H9 (cell line): ENCODE results near the gene PDE4B. TPM values are rescaled to one million over a fixed set of nuclear protein-coding genes. Genes with fewer than 3 reads are reported as not detected.
"Not testable (repeated sequence)": the region's sequence is repeated elsewhere in the genome, so short reads cannot be mapped to it uniquely, and the experiment has no call there.

Experiments used
- DNase-seq: peaks from one replicate; pipeline ENCODE4 v3.0.0-alpha.2; 2017
- H2AFZ ChIP-seq: one replicate; pipeline ENCODE4 v1.6.1; 2013; ENCODE audit warnings: mild to moderate bottlenecking, low read length, control low read depth, moderate library complexity
- H2AK5ac ChIP-seq: 2 replicates; pipeline ENCODE4 v1.6.1; 2013; ENCODE audit warnings: low read length, control low read depth, mixed read lengths; ENCODE audit not compliant: insufficient read length
- H2BK120ac ChIP-seq: one replicate; pipeline ENCODE4 v1.6.1; 2013; ENCODE audit warnings: low read depth, mild to moderate bottlenecking, low read length, control low read depth, inconsistent platforms; ENCODE audit not compliant: poor library complexity, severe bottlenecking
- H2BK12ac ChIP-seq: 2 replicates; pipeline ENCODE4 v1.6.1; 2013; ENCODE audit warnings: low read length, control low read depth, mixed read lengths, low read depth; ENCODE audit not compliant: insufficient read length
- H2BK15ac ChIP-seq: 2 replicates; pipeline ENCODE4 v1.6.1; 2013; ENCODE audit warnings: low read depth, low read length, control low read depth
- H2BK20ac ChIP-seq: one replicate; pipeline ENCODE4 v1.6.1; 2013; ENCODE audit warnings: low read depth, mild to moderate bottlenecking, low read length, control low read depth, inconsistent platforms; ENCODE audit not compliant: poor library complexity, severe bottlenecking
- H2BK5ac ChIP-seq: 2 replicates; pipeline ENCODE4 v1.6.1; 2013; ENCODE audit warnings: low read length, control low read depth, mixed read lengths; ENCODE audit not compliant: insufficient read length
- H3K14ac ChIP-seq: 2 replicates; pipeline ENCODE4 v1.6.1; 2013; ENCODE audit warnings: low read length, control low read depth; ENCODE audit not compliant: insufficient read depth
- H3K18ac ChIP-seq: 2 replicates; pipeline ENCODE4 v1.6.1; 2013; ENCODE audit warnings: low read depth, mild to moderate bottlenecking, mixed read lengths, low read length, control low read depth; ENCODE audit not compliant: insufficient read length
- H3K23ac ChIP-seq: 2 replicates; pipeline ENCODE4 v1.6.1; 2013; ENCODE audit warnings: low read length, control low read depth, mixed read lengths, low read depth; ENCODE audit not compliant: insufficient read length
- H3K23me2 ChIP-seq: 2 replicates; pipeline ENCODE4 v1.6.1; 2013; ENCODE audit warnings: low read depth, mild to moderate bottlenecking, mixed read lengths, low read length, control low read depth; ENCODE audit not compliant: insufficient read length, poor library complexity, severe bottlenecking
- H3K27ac ChIP-seq: 2 replicates; pipeline ENCODE4 v1.5.1; 2013; ENCODE audit warnings: low read length, control low read depth, mixed read lengths, low read depth; ENCODE audit not compliant: insufficient read length
- H3K27me3 ChIP-seq: 2 replicates; pipeline ENCODE4 v1.6.1; 2013; ENCODE audit warnings: low read length, control low read depth, inconsistent platforms; ENCODE audit not compliant: insufficient read depth
- H3K4ac ChIP-seq: 2 replicates; pipeline ENCODE4 v1.6.1; 2013; ENCODE audit warnings: low read depth, mild to moderate bottlenecking, control low read depth, inconsistent platforms, low read length, moderate library complexity
- H3K4me1 ChIP-seq: 2 replicates; pipeline ENCODE4 v1.6.1; 2013; ENCODE audit warnings: low read length, control low read depth, inconsistent platforms; ENCODE audit not compliant: insufficient read depth
- H3K4me2 ChIP-seq: 2 replicates; pipeline ENCODE4 v1.6.1; 2013; ENCODE audit warnings: low read length, control low read depth, mixed read lengths; ENCODE audit not compliant: insufficient read length, insufficient read depth
- H3K56ac ChIP-seq: 2 replicates; pipeline ENCODE4 v1.6.1; 2013; ENCODE audit warnings: low read depth, mild to moderate bottlenecking, mixed read lengths, low read length, control low read depth; ENCODE audit not compliant: insufficient read length
- H3K79me1 ChIP-seq: 2 replicates; pipeline ENCODE4 v1.6.1; 2013; ENCODE audit warnings: low read depth, mild to moderate bottlenecking, moderate library complexity, low read length, control low read depth, inconsistent platforms; ENCODE audit not compliant: insufficient read depth, poor library complexity, severe bottlenecking
- H3K79me2 ChIP-seq: 2 replicates; pipeline ENCODE4 v1.6.1; 2013; ENCODE audit warnings: low read length, control low read depth, inconsistent platforms; ENCODE audit not compliant: insufficient read depth
- H3K9ac ChIP-seq: 2 replicates; pipeline ENCODE4 v1.6.1; 2013; ENCODE audit warnings: low read length, control low read depth, mixed read lengths; ENCODE audit not compliant: insufficient read length; ENCODE audit errors: extremely low read depth
- H3K9me3 ChIP-seq: one replicate; pipeline ENCODE4 v1.6.1; 2013; ENCODE audit warnings: low read depth, low read length, inconsistent platforms; ENCODE audit not compliant: control insufficient read depth
- H3T11ph ChIP-seq: one replicate; pipeline ENCODE4 v1.6.1; 2013; ENCODE audit warnings: mild to moderate bottlenecking, low read length, control low read depth, inconsistent platforms
- H4K20me1 ChIP-seq: one replicate; pipeline ENCODE4 v1.6.1; 2013; ENCODE audit not compliant: control insufficient read depth, insufficient read length, insufficient read depth
- H4K5ac ChIP-seq: 2 replicates; pipeline ENCODE4 v1.6.1; 2013; ENCODE audit warnings: low read depth, mild to moderate bottlenecking, mixed read lengths, low read length, control low read depth; ENCODE audit not compliant: insufficient read length
- H4K8ac ChIP-seq: replicated peaks from 2 replicates; pipeline ENCODE4 v1.6.1; 2013; ENCODE audit warnings: low read length, control low read depth, mixed read lengths, low read depth; ENCODE audit not compliant: insufficient read length
- H4K91ac ChIP-seq: 2 replicates; pipeline ENCODE4 v1.6.1; 2013; ENCODE audit warnings: low read depth, mild to moderate bottlenecking, moderate library complexity, mixed read lengths, low read length, control low read depth; ENCODE audit not compliant: insufficient read length
- H3K27ac Mint-ChIP-seq, 3 experiments: 2 replicates in 2 of 3; 3 replicates in 1 of 3; pipeline ENCODE4 v1.8.0; 2020 to 2021; ENCODE audit warnings: mixed read lengths in 3 of 3, mild to moderate bottlenecking in 1 of 3, moderate library complexity in 1 of 3
- H3K27me3 Mint-ChIP-seq: 2 replicates; pipeline ENCODE4 v1.8.0; 2021; ENCODE audit warnings: low read depth, mild to moderate bottlenecking, moderate library complexity, mixed read lengths
- H3K36me3 Mint-ChIP-seq, 3 experiments: 2 replicates in 2 of 3; 3 replicates in 1 of 3; pipeline ENCODE4 v1.8.0; 2020 to 2021; ENCODE audit warnings: low read depth in 3 of 3, mixed read lengths in 3 of 3; ENCODE audit not compliant: insufficient read depth in 1 of 3
- H3K4me1 Mint-ChIP-seq, 2 experiments: 2 replicates each; pipeline ENCODE4 v1.8.0; 2020; ENCODE audit warnings: mixed read lengths in 2 of 2
- H3K4me3 Mint-ChIP-seq, 2 experiments: 2 replicates in 1 of 2; 3 replicates in 1 of 2; pipeline ENCODE4 v1.8.0; 2020 to 2021; ENCODE audit warnings: mild to moderate bottlenecking in 2 of 2, mixed read lengths in 2 of 2, moderate library complexity in 1 of 2
- H3K9me3 Mint-ChIP-seq, 2 experiments: 2 replicates in 1 of 2; 3 replicates in 1 of 2; pipeline ENCODE4 v1.8.0; 2020; ENCODE audit warnings: mild to moderate bottlenecking in 2 of 2, mixed read lengths in 2 of 2, moderate library complexity in 1 of 2
- CTCF ChIP-seq: fragments of 200-600 bp; sonication (generic); conservative IDR thresholded peaks from 3 replicates; pipeline ENCODE4 v1.8.0; 2021; ENCODE audit warnings: antibody characterized with exemption, mild to moderate bottlenecking
- WGBS: extraction: QIAGEN DNeasy Blood & Tissue Kit; methylation state at CpG from one replicate; pipeline ENCODE4 v1.1.7; 2013; ENCODE audit warnings: missing lambda C conversion rate, low lambda C conversion rate, mixed read lengths; ENCODE audit not compliant: insufficient read length; ENCODE audit errors: extremely low coverage; 5-methylcytosine and 5-hydroxymethylcytosine counted together
- total RNA-seq: library from RNA; stranded (reverse); gene quantifications from 2 replicates; pipeline ENCODE4 v1.2.1, GENCODE V29; 2021

The PDE4B gene
- total RNA-seq, 1 experiment from 2014 or later, result 19.8 TPM

GRCh38 chr1:66095190-66095589 is 302.5 kb downstream of the PDE4B start:
- H3K14ac ChIP-seq, result no peak overlapping the region
- H3K56ac ChIP-seq, result no peak overlapping the region
- H3K36me3 Mint-ChIP-seq, result no peaks in the 10 kb centered on the region
- no peaks in the 10 kb centered on the region for H3K79me1 ChIP-seq
- no peak for DNase-seq
- H2BK120ac ChIP-seq, result no peak overlapping the region
- no peak for TF ChIP-seq CTCF
- no peaks in the 10 kb centered on the region for H4K20me1 ChIP-seq
- H3K23ac ChIP-seq, result no peak overlapping the region
- H3K23me2 ChIP-seq, result no peaks in the 10 kb centered on the region
- no peak overlapping the region for H4K5ac ChIP-seq
- H2AFZ ChIP-seq, result no peak overlapping the region
- no peak overlapping the region for H2BK20ac ChIP-seq
- H3K4ac ChIP-seq, result no peak overlapping the region
- H2BK15ac ChIP-seq, result no peak overlapping the region
- H3K4me1 ChIP-seq, result no peaks in the 10 kb centered on the region
- H4K91ac ChIP-seq, result no peak overlapping the region
- no peaks in the 10 kb centered on the region; the same call in 1 of the 2 replicates for H3K27me3 Mint-ChIP-seq
- peaks cover 0 to 5% of the 10 kb centered on the region in 2 experiments; a peak in 1 of 5 replicates for H3K9me3 Mint-ChIP-seq
- H3K18ac ChIP-seq, result no peak overlapping the region
- no peaks in the 10 kb centered on the region for H3K79me2 ChIP-seq
- no peak overlapping the region for H2BK5ac ChIP-seq
- WGBS, result no CpG with 5 or more reads among the region's 1 CpG
- H3K27me3 ChIP-seq, result no peaks in the 10 kb centered on the region
- H2AK5ac ChIP-seq, result no peak overlapping the region
- peaks cover 4 to 5% of the 10 kb centered on the region in 2 experiments; a peak in 2 of 4 replicates for H3K4me1 Mint-ChIP-seq
- no peak overlapping the region for H3K9ac ChIP-seq
- no peak overlapping the region for H3T11ph ChIP-seq
- no peak overlapping the region for H3K4me2 ChIP-seq
- H3K4me3 Mint-ChIP-seq, result no peak overlapping the region
- no peak overlapping the region for H3K27ac ChIP-seq
- no peak overlapping the region for H3K27ac Mint-ChIP-seq
- H2BK12ac ChIP-seq, result no peak overlapping the region
- no peak overlapping the region for H4K8ac ChIP-seq
- H3K9me3 ChIP-seq, result no peaks in the 10 kb centered on the region

- DNase-seq, H3K4me2 ChIP-seq, H3K36me3 Mint-ChIP-seq, H3K4me1 Mint-ChIP-seq, H3K79me2 ChIP-seq, H3K27ac ChIP-seq, H3K9me3 ChIP-seq, H3T11ph ChIP-seq, H3K4me3 Mint-ChIP-seq, H2BK15ac ChIP-seq, H4K8ac ChIP-seq, H2BK120ac ChIP-seq, H2AK5ac ChIP-seq, H4K20me1 ChIP-seq, H3K9me3 Mint-ChIP-seq, H3K9ac ChIP-seq, H3K23me2 ChIP-seq, H4K91ac ChIP-seq, H3K4me1 ChIP-seq, H2BK5ac ChIP-seq, H3K4ac ChIP-seq, H3K18ac ChIP-seq, H3K56ac ChIP-seq, H2AFZ ChIP-seq, H4K5ac ChIP-seq, H2BK12ac ChIP-seq, H3K27me3 Mint-ChIP-seq, H3K79me1 ChIP-seq, H3K27me3 ChIP-seq, H3K27ac Mint-ChIP-seq, H3K14ac ChIP-seq, H2BK20ac ChIP-seq, H3K23ac ChIP-seq: not testable (repeated sequence)
- WGBS, result no CpG with 5 or more reads among the region's 4 CpGs
Observed at GRCh38 chr1:66100959-66101358, 308.3 kb downstream of the PDE4B start.
